Limb (tissue), 2 donors: ENCODE measurements around the gene ASS1.
"Not testable (repeated sequence)": the region's sequence is repeated elsewhere in the genome, so short reads cannot be mapped to it uniquely, and the experiment has no call there.

Source experiments
- DNase-seq, 2 donors: peaks; one replicate each; pipeline ENCODE4 v3.0.0-alpha.2; 2016; ENCODE audit errors: extremely low spot score in 2 of 2

The ASS1 gene

DNA sequence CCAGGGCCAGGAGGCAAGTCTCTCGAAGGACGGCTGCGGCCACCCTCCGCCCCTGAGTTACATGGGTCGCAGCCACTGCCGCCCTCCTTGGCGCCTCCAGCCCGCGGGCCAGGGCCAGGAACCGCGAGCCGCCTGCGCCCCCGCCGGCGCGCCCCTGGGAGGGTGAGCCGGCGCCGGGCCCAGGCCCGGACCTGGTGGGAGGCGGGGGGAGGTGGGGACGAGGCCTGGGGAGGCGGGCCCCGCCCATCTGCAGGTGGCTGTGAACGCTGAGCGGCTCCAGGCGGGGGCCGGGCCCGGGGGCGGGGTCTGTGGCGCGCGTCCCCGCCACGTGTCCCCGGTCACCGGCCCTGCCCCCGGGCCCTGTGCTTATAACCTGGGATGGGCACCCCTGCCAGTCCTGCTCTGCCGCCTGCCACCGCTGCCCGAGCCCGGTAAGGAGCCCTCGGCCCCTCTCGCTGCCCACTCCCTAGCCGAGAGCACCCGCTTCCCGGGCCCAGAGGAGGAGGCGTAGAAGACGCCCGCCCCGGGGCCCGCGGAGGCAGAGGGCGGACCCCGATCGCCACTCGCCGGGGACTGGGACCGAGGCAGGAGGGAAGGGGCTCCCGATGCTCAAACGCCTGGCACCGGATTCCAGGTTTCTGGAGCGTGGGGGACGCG lies at the start of gene ASS1:
Gene ASS1 (plus strand): TSS at position 397 of the 657 bp plus-strand sequence. CDS start 7,268 bp downstream, outside the sequence.
- DNase-seq, result peak; percentile 47 to 75

DNA sequence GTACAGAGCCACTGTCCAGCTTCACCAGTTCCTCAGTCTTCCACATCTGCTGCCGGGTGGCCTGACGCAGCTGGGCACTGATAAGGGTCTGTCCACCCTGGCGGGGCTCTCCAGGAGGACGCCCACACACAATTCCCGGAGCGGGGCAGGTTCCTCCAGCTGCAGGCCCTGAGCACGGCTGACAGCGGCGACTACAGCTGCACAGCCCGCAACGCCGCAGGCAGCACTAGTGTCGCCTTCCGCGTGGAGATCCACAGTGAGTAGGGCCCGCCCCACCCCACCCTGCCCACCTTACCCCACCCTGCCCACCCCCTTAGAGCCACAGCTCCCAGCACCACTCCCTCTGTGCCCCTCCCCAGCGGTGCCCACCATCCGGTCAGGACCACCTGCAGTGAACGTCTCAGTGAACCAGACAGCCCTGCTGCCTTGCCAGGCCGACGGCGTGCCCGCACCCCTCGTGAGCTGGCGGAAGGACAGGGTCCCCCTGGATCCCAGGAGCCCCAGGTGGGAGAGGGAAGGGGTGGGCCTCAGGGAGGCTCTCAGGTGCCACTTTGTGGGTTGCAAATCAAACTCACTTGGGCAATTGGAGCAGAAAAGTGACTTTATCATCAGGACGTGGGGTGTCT lies 48.8 kb upstream of the ASS1 start:
- no peak for DNase-seq

DNA sequence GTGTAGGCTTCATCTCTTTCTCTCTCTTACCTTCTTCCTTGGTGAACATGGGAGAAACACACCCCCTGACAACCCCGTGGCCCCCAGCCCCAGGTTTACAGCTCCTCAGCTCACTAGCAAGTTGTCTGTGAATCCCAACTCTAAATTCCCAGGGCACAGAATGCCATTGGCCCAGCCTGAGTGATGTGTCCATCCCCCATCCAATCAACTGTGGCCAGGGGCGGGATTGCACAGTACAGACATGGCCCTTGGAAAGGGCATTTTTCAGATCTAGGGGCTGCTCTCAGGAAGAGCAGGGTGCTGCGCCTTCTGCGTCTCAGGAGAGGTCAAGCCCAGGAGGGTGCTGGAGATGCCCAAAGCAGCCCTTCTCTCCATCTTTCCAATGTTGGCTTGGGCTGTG lies 48.2 kb upstream of the ASS1 start:
- DNase-seq, result no peak

DNA sequence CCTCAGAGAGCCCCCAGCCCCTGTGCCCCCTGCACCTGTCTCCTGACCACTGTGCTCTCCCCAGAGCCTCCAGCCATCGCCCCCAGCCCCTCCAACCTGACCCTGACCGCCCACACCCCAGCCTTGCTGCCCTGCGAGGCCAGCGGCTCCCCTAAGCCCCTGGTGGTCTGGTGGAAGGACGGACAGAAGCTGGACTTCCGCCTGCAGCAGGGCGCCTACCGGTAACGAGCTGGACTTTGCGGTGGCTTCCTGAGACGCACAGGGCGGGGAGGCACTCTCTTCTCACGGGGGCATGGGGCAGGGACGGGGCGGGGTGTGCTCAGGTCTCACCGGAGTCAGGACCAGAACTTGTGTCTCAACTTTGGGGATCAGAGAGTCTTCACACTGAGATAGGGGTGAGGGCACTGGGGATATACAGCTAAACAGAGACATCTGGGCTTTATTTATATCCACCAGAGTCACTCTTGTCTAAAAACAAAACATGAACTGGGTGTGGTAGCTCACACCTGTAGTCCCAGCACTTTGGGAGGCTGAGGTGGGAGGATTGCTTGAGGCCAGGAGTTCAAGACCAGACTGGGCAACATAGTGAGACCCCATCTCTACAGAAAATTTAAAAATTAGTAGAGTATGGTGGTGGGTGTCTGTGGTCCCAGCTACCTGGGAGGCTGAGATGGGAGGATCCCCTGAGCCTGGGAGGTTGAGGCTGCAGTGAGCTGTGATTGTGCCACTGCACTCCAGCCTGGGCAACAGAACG lies 46.1 kb upstream of the ASS1 start:
- DNase-seq, result no peak

DNA sequence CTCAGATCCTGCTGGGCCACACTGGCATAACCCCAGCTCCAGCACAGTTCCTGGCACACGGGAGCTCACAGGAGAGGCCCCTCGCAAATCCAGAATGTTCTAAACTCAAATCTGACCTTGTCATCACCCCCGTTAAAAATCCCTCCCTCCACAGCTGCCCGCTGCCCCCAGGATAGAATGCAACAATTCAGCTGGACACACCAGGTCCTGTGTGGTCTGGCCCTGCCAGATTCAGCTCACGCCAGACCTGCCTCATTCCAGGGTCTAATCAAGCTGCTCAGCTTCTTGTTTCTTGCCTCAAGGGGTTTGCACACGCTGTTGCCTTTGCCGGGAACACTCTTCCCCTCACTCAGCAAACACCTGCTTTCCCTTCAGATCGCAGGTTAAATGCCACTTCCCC lies 45.0 kb upstream of the ASS1 start:
- no peak for DNase-seq

DNA sequence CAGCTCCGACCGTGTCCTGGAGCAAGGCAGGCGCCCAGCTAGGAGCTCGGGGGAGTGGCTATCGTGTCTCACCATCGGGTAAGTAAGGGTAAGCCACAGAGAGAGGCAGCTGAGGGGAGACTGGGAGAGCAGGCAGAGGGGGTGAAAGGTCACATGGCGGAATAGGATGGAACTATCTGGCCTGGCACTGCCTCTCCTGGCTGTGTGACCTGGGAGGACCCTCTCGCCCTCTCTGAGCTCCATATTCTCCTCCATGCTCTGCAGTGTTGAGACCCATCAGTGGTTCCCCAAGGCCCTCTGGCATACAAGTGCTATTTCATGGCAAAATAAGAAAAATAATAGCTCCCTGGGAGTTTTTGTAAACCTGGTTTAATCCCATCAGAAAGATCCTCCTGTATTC lies 43.9 kb upstream of the ASS1 start:
- no peak for DNase-seq

DNA sequence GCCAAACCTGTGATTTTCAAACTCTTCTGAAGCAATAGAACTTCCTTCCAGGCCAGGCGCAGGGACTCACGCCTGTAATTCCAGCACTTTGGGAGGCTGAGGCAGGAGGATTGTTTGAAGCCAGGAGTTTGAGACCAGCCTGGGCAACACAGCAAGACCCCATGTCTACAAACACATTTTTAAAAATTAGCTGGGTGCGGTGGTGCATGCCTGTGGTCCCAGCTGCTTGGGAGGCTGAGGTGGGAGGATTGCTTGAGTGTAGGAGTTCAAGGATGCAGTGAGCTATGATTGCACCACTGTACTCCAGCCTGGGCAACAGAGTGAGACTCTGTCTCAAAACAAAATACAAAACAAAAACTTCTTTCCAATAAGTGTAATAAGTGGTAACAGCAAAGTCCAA lies 43.0 kb upstream of the ASS1 start:
- not testable (repeated sequence) for DNase-seq

DNA sequence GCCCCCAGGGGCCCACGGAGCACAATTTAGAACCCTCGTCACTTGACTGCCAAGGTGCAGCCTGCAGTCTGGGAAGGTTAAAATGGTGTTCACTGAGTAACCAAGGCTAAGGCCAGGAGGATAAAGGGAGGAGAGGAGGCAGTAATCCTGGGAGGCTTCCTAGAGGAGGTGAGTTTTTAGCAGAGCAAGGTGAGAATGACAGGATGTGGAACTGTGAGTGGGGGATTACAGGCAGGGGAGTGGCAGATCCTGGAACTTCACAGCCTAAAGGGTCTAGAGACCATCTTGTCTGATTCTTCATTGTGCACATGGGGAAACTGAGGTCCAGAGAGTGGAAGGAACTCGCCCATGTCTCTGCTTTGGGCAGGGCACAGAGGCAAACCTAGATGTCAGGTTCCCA lies 42.5 kb upstream of the ASS1 start:
- DNase-seq, result no peak

DNA sequence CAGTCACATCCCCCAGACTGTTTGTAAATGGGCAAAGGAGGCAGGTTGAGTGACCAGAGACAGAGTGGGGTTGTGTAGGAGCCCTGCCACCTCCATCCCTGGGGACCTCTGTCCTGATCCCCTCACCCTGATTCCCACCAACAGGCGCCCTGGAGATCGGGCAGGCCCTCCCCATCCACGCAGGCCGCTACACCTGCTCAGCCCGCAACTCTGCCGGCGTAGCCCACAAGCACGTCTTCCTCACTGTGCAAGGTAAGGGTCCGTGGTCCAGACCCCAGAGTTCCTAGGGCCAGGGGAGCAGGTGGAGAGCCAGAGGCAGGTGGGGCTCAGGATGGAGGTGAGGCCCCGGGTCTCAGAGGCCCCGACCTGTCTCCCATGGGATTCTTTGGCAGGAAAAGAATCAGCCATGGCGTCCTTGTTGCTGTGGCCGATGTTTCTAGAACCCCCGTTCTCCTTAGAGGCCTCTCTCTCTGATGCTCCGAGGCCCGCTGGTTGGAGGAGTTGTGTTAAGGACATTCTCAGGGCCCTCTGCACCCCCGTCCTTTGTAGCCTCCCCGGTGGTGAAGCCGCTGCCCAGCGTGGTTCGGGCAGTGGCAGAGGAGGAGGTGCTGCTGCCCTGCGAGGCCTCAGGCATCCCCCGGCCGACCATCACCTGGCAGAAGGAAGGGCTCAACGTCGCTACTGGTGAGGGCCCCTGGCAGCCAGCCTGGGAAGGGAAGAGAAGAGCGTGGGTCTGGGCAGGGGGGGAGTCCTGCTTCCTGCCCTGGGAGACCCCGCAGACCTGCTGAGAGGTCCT lies 41.9 kb upstream of the ASS1 start:
- no peak for DNase-seq

DNA sequence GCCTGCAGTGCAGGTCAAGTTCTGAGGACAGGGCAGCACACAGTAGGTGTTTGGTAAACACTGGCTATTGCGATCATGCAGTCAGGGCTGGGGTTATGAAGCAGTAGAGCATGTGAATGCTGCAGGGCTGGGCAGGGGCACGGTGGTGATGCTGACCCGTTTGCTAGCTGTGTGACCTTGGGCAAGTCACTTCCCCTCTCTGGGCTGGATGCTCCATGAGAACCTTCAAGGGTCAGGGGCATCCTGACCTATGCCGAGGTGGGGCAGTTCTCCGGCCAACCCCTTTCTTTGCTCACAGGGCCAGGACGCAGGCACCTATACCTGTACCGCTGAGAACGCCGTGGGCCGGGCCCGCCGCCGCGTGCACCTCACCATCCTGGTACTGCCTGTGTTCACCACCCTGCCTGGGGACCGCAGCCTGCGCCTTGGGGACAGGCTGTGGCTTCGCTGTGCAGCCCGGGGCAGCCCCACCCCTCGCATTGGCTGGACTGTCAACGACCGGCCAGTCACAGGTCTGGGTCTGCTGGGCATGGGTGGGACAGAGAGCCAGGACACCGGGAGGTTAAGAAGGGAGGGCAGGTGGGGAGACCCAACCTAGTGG lies 39.0 kb upstream of the ASS1 start:
- DNase-seq, result no peak

DNA sequence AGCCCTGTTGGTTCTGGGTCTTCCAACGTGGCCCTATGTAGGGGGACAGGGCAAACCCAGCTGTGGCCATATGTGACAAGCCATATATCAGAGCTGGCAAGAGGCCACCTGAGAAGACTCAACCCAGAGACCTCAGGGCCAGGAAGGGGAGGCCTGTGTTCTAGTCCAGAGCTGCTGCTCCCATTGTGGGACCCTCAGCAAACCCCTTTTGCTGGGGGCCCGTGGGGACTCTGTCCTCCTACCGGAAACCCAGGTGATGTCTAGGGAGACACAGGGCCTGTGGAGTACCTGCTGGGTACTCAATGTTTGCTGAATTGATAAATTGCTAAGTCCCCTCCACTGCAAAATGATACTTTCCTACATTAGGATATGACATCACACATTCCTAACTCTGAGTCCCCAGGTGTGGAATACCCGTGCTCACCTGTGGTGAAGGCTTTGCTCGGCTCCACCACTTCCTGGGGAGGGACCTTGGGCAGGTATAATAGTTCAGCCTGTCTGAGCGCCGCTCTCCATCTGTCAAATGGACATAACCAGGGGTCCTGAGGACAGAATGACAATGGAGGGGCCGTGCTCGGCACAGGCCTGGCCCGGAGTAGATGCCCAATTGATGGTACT lies 38.4 kb upstream of the ASS1 start:
- no peak for DNase-seq

DNA sequence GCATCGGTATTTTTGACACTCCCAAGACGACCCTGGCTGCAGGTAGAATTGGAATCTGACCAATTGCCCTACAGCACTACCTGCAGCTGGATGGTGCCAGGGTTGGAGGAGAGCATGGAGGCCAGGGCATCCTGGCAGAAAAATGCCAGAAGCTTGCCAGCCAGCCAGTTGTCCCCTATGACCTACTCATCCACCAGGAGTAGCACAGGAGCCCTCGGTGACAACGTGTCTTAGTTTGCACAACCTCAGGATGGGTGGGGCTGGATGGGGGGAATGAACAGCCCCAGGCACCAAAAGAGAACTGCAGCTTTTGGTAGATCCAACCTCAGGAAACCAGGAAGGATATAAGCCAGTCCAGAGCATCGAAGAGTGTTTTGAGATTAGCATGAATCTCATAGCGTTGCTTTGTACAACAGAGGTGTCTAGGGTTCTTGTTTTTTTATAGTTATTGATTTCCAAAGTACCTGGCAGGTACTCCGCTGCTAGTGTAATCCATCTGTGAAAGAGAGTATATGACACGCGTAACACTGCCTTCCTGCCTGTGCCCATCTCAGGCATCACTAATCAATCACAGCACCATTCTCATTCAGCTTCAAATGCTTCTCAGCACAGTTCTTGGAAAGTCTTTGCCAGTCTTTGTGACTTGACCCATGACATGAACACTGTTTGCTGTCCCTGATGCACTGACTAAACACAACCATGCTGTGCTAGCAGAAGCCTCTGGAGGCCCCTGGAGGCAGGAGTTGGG lies 36.7 kb upstream of the ASS1 start:
- no peak for DNase-seq

DNA sequence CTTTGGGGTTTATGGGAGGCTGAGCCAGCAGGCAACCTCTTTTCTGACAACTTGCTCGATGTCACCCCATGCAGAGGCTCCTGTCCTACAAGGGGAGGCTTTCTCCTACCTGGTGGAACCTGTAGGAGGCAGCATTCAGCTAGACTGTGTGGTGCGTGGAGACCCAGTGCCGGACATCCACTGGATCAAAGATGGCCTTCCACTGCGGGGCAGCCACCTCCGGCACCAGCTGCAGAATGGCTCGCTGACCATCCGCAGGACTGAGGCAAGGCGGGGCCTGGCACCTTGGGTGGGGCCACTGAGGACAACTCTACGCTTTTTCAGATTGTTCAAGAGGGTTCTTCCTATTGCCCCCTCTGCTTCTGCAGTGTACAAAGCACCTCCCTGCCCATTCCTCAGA lies 36.1 kb upstream of the ASS1 start:
- DNase-seq, result no peak

DNA sequence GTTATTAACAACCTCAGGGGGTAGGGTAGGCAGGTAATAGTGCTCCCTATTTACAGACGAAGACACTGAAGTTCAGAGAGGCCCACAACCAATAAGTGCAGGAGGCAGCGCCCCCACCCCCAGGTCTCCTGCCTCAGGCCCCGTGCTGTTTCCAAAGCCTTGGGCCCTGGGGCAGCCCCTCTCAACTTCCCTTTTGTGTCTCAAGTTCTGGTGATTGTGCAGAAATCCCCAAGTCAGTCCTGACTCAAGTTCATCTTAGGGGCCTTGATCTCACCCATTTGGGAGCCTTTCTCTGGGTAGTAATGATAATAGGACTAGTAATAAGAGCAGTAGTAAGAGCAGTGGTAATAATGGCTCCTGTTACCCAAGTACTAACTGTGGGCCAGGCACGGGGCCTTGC lies 35.5 kb upstream of the ASS1 start:
- DNase-seq, result no peak

DNA sequence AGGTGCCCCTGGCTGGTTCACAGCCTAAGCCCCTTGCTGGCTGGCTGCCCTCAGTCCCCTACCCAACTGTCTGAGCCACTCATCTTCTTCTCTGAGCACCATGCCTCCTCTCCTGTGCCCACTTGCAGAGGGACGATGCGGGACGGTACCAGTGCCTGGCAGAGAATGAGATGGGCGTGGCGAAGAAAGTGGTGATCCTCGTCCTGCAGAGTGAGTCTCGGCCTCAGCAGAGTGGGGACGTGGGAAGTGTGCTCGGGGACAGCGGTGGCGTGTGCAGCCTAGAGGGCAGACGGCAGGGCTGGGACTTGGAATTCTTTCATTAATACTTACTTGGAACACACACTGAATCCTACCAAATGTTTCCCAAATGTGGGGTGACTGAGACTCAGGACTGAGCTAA lies 34.3 kb upstream of the ASS1 start:
- DNase-seq, result no peak

DNA sequence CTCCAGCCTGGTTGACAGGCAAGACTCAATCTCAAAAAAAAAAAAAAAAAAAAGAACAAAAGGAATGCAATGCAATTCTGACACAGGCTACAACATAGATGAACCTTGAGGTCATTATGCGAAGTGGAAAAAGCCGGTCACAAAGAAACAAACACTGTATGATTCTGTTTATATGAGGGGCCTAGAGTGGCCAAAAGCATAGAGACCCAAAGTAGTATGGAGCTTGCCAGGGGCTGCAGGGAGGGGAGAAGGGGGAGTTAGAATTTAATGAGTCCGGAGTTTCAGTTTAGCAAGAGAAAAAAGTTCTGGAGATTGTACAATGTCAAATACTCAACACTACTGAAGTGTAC lies 33.2 kb upstream of the ASS1 start:
- DNase-seq, result no peak

DNA sequence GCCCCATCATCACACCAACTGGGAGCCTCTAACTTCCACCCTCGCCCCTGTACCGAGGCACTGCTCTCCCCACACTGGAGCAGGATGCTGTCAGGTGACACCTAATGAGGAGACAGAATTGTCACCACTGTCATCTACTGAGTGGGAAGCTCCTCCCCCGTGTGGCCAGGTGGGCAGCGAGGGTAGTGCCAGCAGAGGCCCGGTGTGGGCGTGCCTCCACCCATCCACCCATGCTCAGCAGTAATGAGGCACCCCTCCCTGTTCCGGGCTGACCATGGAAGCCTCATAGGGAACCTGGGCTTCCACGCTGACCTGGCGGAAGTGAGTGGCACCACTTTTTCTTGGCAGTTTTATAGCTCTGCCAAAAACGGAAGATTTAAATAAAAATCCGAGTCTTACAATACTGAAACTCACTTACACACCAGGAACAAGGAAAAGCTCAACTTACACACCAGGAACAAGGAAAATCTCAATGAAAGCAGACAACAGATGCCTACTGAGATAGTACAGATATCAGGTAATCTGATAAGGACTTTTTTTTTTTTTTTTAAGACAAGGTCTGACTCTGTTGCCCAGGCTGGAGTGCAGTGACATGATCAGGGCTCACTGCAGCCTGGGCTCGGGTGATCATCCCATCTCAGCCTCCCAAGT lies 30.6 kb upstream of the ASS1 start:
- no peak for DNase-seq

DNA sequence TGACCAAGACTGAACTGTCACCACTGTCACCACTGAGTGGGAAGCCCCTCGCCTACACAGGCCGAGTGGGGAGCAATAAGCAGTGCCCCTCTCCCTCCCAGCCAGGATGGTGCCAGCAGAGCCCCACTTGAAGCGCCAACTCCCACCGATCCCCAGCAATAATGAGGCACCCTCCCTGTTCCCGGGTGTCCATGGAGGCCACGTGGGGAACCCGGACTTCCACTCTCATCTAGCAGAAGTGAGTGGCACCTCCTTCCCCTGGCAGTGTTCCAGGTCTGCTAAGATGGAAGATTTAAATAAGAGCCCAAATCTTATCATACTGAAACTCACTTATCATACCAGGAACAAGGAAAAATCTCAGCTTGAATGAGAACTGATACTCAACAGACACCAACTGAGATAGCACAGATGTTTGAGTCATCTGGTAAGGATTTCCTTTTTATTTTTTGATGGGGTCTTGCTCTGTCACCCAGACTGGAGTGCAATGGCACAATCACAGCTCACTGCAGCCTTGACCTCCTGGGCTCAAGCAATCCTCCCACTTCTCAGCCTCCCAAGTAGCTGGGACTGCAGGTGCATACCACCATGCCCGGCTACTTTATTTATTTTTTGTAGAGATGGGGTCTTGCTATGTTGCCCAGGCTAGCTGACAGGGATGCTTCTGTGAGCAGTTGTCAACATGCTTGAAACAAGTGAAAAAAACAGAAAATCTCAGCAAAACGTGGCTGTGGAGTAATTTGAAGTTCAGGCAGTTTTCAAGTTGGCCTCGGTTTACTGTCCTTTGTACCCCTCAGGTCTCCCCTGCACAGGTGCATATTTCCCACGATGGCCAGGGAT lies 29.6 kb upstream of the ASS1 start:
- no peak for DNase-seq

DNA sequence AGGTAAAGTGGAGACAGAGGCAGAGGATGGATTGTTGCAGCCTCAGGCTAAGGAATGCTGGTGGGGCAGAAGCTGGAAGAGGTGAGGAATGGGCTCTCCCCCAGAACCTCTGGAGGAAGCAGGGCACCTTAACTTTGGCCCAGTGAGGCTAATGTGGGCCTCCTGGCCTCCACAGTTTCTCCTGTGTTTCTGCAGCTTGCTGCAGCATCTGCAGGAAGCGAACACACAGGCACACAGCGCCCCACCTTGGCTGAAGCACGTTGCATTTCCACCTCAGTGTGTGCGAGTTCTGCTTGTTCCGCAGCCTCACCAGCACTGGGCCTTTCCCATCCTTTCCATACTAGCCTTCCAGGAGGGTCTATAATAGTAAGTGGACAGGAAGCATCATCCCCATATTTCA lies 27.2 kb upstream of the ASS1 start:
- DNase-seq, result no peak
